ENCODE measurements around the gene TUBGCP5. TPM values are rescaled to one million over a fixed set of nuclear protein-coding genes. Genes with fewer than 3 reads are reported as not detected.

The TUBGCP5 gene
- total RNA-seq, 2 donors from 2014 or later, result 10.3 to 12.6 TPM

DNA sequence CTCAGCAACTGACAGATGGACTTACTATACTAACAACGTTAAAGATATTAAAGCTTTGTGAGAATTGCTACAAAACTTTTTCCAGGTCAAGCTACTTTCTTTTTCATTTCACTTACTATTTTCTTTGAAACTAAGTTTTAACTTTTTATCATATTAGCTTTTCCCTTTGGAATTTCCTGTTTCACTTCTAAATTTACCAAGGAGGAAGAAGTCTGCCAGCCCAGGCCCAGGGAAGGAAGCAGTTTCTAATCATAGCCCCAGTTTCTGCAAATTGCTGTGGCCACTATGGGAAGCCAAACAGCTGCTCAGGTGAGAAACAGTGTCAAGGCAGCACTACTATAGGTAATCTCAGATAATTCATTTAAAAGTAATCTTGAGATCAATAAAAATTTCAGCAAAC lies 77.6 kb downstream of the TUBGCP5 start:
- H3K27me3 Mint-ChIP-seq (ENCODE audit: low read depth), result no peaks in the 10 kb centered on the region
- no peak for DNase-seq
- H3K27ac Mint-ChIP-seq, result no peak overlapping the region
- no peak for ATAC-seq (replicated peaks in 1 of 2)
- no peak overlapping the region for H3K4me3 Mint-ChIP-seq
- no peaks in the 10 kb centered on the region for H3K9me3 Mint-ChIP-seq
- no peaks in the 10 kb centered on the region for H3K4me1 Mint-ChIP-seq (ENCODE audit: low read depth)
- H3K36me3 Mint-ChIP-seq (ENCODE audit: insufficient read depth in 2 of 2), result no peaks in the 10 kb centered on the region

DNA sequence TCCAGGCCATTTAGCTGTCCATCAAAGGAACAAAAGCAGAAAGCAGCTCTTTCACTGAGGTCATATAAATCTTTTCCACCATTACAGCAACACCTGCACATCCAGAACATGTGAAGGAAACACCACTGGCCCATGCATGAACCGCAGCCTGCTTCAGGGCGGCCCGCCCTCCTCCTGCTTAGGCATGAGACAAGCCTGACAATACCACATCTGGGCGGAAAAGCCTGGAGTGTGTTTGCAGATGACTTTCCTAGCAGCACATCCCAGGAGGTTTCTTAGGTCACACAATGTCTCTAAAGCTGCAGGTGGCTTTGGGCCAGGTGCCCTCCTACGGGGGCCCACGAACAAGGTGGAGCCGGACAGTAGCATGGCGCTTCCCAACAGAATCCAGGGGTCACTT lies 78.8 kb downstream of the TUBGCP5 start:
- H3K4me1 Mint-ChIP-seq (ENCODE audit: low read depth), result no peaks in the 10 kb centered on the region
- H3K4me3 Mint-ChIP-seq, result no peak overlapping the region
- no peaks in the 10 kb centered on the region for H3K9me3 Mint-ChIP-seq
- H3K27ac Mint-ChIP-seq, result no peak overlapping the region
- DNase-seq, result no peak
- no peak for ATAC-seq (replicated peaks in 1 of 2)
- no peaks in the 10 kb centered on the region for H3K27me3 Mint-ChIP-seq (ENCODE audit: low read depth)
- H3K36me3 Mint-ChIP-seq (ENCODE audit: insufficient read depth in 2 of 2), result no peaks in the 10 kb centered on the region

DNA sequence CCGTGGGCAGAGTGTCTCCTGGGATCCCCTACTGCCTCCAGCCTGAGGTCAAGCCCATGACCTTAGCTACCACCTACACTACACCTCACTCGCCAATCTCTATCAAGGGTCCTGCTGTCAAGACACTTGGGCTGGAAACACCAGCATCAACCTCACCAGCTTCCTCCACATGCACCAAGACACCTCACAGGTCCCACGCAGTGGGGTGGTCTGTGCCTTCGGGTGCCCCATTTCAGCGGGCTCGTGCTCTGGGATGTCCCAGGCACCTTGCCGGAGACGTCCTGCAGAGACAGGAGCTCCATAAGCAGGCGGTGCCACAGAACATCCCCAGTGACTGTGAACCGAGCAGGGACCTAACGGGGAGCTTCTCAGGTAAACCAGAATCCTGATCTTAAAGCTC lies 79.2 kb downstream of the TUBGCP5 start:
- Mint-ChIP-seq H3K4me1 (ENCODE audit: low read depth) (no peaks in the 10 kb centered on the region), H3K9me3 (no peaks in the 10 kb centered on the region)
- ATAC-seq (replicated peaks in 1 of 2), result no peak

DNA sequence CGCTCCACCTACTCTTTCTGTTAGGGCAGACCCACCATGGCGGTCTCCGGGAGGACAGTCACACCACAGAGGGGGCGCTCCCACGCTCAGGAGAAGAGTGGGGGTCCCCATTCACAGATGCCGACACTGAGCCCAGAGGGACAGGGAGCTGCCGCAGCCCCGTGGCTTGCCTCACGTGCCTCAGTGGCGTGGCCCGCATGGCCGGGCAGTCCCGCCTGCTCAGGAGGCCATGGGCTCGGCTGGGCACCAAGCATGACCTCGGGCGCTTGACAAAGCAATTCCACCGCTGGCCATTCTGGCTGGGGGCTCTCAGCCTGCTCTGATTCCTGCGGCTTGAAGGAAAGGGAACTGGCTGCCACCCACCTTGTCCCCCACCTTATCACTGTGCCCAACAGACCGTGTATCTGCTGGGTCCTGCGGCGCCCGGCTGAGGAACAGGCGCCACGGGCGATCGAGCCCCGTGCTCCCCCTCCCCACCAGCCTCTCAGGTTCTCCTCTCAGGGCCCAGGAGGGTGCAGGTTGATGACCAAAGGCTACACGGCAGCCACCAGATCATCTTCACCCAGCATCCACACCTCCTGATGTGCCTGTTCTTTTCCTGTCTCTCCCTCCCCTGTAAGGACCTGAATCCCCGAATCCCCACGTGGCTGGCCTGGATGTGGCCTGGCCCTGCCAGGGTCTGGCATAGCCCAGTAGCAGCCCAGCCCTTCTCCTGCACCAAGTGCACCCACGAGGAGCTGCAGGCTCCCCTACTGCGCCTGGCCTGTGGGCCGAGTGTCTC lies 79.9 kb downstream of the TUBGCP5 start:
- Mint-ChIP-seq H3K4me1 (ENCODE audit: low read depth) (no peaks in the 10 kb centered on the region), H3K36me3 (ENCODE audit: insufficient read depth in 2 of 2) (no peaks in the 10 kb centered on the region), H3K27me3 (ENCODE audit: low read depth) (no peaks in the 10 kb centered on the region), H3K4me3 (no peak overlapping the region), H3K27ac (no peak overlapping the region), H3K9me3 (no peaks in the 10 kb centered on the region)
- DNase-seq (no peak), ATAC-seq (replicated peaks in 1 of 2) (no peak)

More for the DNA sequence above, 79.2 kb downstream of the TUBGCP5 start:
- H3K36me3 Mint-ChIP-seq (ENCODE audit: insufficient read depth in 2 of 2), result no peaks in the 10 kb centered on the region
- no peak overlapping the region for H3K4me3 Mint-ChIP-seq
- H3K27ac Mint-ChIP-seq, result no peak overlapping the region
- H3K27me3 Mint-ChIP-seq (ENCODE audit: low read depth), result no peaks in the 10 kb centered on the region
- no peak for DNase-seq

DNA sequence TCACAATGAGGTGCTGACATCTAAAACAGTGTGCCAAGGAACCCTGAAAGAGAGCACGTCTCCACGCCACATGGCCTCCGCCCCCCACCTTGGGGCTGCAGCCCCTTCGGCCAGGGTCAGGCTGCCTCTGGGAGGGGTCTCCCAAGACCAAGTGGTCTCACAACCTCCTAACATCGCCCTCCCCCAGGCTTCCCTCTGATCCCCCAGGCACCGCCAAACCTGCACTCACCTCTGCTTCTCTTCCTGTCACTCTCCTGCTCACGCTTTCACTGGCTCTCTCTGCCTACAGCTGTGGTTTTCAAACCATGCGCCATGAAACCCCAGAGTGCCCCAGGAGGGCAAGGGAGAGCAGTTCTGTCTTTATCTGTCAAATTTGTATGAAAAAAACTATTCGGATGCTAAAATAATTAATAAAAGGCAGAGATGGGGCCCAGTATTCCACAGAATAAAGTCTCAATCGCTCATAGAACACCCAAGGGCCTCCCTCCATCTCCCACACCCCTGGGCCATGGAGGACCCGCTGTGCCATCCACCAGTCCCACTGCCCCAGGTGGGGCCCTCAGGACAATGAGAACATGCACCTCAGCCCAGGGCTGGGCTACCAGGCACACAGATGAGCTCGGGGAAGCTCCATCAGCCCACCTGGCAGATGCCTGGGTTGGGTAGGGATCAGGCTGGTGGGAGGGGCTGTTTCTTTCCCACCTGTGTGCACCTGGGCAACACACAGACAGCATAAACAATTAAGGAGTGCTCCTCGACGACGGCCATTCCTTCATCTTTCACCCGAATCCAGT lies 80.7 kb downstream of the TUBGCP5 start:
- no peaks in the 10 kb centered on the region for H3K27me3 Mint-ChIP-seq (ENCODE audit: low read depth)
- no peaks in the 10 kb centered on the region for H3K36me3 Mint-ChIP-seq (ENCODE audit: insufficient read depth in 2 of 2)
- no peak overlapping the region for H3K4me3 Mint-ChIP-seq
- ATAC-seq (replicated peaks in 1 of 2) (no peak), DNase-seq (no peak)
- H3K27ac Mint-ChIP-seq, result no peak overlapping the region
- no peaks in the 10 kb centered on the region for H3K9me3 Mint-ChIP-seq
- H3K4me1 Mint-ChIP-seq (ENCODE audit: low read depth), result no peaks in the 10 kb centered on the region

DNA sequence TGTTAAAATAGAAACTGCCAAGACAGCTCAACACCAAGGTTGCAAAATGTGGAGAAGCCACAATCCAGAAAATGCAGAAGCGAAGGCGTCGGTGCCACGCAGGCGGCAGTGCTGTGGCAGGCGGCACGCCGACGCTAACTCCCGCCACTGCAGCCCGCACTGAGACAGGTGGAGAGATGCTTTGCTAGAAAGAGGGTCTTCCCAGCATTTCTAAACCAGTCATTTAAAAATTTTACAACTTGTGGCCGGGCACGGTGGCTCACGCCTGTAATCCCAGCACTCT lies 82.5 kb downstream of the TUBGCP5 start:
- Mint-ChIP-seq H3K4me3 (no peak overlapping the region), H3K27ac (no peak overlapping the region), H3K4me1 (ENCODE audit: low read depth) (no peaks in the 10 kb centered on the region), H3K27me3 (ENCODE audit: low read depth) (no peaks in the 10 kb centered on the region), H3K36me3 (ENCODE audit: insufficient read depth in 2 of 2) (no peaks in the 10 kb centered on the region), H3K9me3 (no peaks in the 10 kb centered on the region)
- DNase-seq (no peak), ATAC-seq (replicated peaks in 1 of 2) (no peak)

DNA sequence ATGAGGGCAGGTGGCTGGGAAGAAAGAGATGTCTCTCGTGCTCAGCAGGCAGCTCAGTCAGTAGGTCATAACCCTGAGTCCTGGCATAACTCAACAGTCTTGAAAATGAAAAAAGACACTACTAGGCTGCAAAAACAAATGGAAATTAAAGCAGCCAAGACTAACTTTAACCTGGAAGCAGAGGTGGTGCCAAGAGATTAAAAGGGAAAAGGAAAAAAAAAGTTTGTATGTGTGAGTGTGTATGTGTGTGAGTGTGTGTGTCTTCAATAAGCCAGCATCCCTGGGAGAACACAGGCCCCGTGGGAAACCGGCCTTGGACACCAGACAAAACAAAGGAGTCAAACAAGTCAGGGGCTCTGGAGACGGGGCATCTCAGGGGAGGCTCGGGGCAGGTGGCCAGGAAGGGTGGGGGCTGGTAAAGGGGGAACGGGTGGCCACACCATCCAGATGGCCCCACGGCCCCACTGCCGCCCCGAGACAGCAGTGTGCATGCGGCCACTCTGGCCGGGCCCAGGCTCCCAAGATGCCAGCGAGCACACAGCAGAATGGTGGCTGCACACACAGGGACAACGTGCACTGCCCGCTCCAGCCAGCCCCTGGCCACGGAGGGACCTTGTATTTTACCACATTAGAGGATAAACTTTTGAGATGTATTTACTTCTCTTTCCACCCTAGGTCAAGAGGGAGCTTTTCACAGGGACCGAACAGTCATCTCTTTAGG lies 83.0 kb downstream of the TUBGCP5 start:
- Mint-ChIP-seq H3K36me3 (ENCODE audit: insufficient read depth in 2 of 2) (no peaks in the 10 kb centered on the region), H3K9me3 (no peaks in the 10 kb centered on the region), H3K4me1 (ENCODE audit: low read depth) (no peaks in the 10 kb centered on the region), H3K4me3 (no peak overlapping the region), H3K27me3 (ENCODE audit: low read depth) (no peaks in the 10 kb centered on the region), H3K27ac (no peak overlapping the region)
- ATAC-seq (replicated peaks in 1 of 2), result no peak
- no peak for DNase-seq

DNA sequence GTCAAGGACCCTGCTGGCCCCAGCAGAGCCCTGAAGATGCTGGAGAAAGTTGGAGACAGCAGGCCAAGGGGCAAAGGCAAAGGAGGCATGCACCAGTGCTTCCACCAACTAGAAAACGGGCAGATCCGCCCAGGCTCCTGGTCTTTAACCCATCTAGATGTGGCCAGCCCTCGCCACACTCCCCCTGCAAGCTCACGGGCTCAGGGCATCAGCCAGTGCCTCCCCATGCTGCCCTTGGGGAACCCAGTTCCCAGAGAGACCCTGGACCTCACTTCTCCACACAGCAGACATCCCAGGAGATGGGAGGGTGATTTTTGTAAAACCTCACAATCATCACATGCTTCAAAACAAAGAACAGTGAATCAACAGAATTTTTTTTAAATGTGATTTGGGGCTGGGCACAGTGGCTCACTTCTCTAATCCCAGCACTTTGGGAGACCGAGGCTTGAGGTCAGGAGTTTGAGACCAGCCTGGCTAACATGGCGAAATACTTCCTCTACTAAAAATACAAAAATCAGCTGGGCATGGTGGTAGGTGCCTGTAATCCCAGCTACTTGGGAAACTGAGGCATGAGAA lies 83.7 kb downstream of the TUBGCP5 start:
- DNase-seq, result no peak
- Mint-ChIP-seq H3K9me3 (no peaks in the 10 kb centered on the region), H3K27me3 (ENCODE audit: low read depth) (no peaks in the 10 kb centered on the region), H3K4me3 (no peak overlapping the region), H3K4me1 (ENCODE audit: low read depth) (no peaks in the 10 kb centered on the region), H3K27ac (no peak overlapping the region), H3K36me3 (ENCODE audit: insufficient read depth in 2 of 2) (no peaks in the 10 kb centered on the region)
- ATAC-seq (replicated peaks in 1 of 2), result no peak

DNA sequence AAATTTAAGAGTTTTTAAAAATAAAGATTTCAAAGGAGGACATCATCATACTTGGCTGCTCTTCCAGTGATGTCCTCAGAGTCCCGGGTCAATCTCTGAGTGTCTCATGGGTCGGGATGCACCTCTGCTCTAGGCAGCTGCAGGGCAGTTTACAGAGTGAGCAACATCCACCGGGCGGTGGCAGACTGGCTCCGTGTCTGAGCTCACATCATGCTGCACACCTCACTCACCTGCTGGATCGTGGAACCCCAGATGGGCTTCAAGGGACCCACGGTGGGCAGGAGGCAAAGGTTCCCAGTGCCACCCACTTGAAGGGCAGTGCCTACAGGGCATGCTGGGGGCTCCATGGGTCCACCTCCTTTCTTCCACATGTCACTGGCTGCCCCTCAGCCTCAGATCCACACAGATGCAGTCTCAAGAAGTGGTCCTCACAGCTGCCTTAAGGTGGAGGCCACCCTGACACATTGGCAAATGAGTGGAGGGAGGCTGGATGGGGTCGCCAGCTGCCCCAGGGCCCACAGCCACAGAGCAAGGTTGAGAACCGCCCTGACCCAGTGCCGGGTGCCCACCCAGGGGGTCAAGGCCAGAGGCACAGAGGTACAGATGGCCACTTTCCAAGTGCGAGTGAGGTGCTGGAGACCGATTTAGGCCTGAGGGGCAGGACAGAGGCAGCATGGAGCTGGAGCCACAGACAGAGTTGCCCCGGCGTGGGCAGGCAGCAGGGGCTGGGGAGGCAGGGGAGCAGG lies 84.4 kb downstream of the TUBGCP5 start:
- Mint-ChIP-seq H3K36me3 (ENCODE audit: insufficient read depth in 2 of 2) (no peaks in the 10 kb centered on the region), H3K9me3 (no peaks in the 10 kb centered on the region), H3K27ac (no peak overlapping the region), H3K4me3 (no peak overlapping the region), H3K27me3 (ENCODE audit: low read depth) (no peaks in the 10 kb centered on the region), H3K4me1 (ENCODE audit: low read depth) (no peaks in the 10 kb centered on the region)
- ATAC-seq (replicated peaks in 1 of 2), result no peak
- DNase-seq, result no peak

DNA sequence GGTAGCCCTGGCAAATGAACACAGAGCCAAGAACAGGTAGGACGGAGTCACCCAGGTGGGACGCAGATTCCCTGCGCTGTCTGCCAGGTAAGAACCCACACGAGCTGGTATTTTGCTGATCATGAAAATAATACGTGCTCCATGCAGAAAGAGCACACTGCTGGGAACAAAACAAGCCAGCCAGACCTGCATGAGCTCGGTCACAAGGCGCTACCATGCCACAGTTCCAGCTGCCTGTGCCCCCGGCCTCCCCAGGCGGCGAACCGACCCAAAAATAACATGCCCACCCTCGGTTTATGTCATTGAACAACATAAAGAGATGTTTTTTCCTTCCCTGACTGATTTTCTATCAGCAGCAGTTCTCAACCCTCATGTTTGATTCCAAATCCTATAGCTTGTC lies 85.0 kb downstream of the TUBGCP5 start:
- Mint-ChIP-seq H3K4me1 (ENCODE audit: low read depth) (peaks cover under 1% of the 10 kb centered on the region), H3K27me3 (ENCODE audit: low read depth) (no peaks in the 10 kb centered on the region), H3K27ac (no peak overlapping the region), H3K9me3 (no peaks in the 10 kb centered on the region), H3K4me3 (no peak overlapping the region), H3K36me3 (ENCODE audit: insufficient read depth in 2 of 2) (no peaks in the 10 kb centered on the region)
- DNase-seq (no peak), ATAC-seq (replicated peaks in 1 of 2) (no peak)

DNA sequence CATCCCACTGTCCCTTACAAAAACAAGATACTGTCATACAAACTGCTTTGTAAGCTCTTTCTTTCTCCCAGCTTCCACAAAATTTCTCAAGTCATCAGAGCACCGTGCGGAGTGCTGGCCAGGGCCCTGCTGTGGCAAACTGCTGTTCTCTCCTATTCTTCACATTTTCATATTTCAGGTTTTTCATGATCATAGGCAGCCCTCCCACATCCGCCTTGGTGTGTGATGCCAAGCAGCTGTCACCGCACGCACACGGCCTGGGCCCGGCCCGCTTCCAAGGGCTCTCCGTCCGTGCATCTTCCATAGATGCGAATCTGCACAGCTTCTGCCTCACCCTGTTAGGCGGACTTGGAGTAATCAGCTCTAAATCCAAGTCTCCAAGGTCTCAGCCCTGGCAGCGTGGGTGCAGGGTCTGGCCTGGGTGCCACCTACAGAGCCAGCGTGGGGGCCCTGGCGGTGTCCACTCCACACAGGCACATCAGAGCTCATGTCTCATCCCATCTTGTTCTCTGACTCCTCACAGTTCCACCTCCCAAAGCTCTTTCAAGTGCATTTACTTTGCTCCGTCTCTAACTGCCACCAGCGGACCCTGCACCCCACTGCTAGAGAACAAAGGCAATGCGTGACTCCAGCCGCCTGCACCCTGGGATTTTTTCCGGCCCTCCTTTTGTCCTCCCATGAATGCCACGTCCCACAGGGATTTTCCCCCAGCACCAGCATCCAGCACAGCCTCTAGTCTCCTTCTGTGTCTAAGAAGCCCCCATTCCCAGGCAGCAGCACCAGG lies 86.4 kb downstream of the TUBGCP5 start:
- DNase-seq, result no peak
- Mint-ChIP-seq H3K4me1 (ENCODE audit: low read depth) (peaks cover 13% of the 10 kb centered on the region), H3K4me3 (no peak overlapping the region), H3K36me3 (ENCODE audit: insufficient read depth in 2 of 2) (no peaks in the 10 kb centered on the region), H3K27me3 (ENCODE audit: low read depth) (peaks cover 11% of the 10 kb centered on the region), H3K27ac (no peak overlapping the region), H3K9me3 (no peaks in the 10 kb centered on the region)
- ATAC-seq (replicated peaks in 1 of 2), result no peak
